Measurements from ENCODE around the gene RAB11FIP3. TPM values are rescaled to one million over a fixed set of nuclear protein-coding genes. Genes with fewer than 3 reads are reported as not detected.
A peak's percentile ranks its signal among the peaks of the same experiment; 100 is the strongest.

The RAB11FIP3 gene
- polyA plus RNA-seq, 4 donors: 72.7 to 100 (median 91.3) TPM

DNA sequence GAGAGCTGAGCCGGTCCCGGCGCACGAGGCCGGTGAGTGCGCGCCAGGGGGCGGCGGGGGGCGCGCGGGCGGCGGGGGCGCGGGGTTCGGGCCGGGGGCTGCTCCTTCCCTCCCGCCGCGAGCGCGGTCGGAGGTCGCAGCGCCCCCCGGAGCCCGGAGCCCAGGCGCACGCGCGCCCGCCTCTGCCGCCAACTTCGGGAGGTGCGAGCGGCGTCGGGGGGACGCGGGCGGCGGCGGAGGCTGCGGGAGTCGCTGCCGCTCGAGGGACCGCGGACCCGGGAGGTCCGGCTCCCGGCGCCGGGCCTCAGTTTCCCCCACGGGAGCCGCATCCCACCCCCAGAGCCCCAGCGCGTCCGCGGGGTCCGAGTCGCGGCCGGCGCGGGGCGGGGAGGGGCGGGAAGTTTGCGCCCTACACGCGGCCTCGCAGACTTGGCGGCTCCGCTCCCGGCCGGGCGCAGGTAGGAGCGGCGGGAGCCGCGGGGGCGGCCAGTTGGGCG, 134.8 kb downstream of the RAB11FIP3 start, which contains the start of gene PRR35:
TSS of gene PRR35 (plus strand) at position 191 of the 497 bp plus-strand sequence. CDS start 2,901 bp downstream, outside the sequence.
- no peak for DNase-seq (ENCODE audit: low read depth in 4 of 4, low spot score in 3 of 4)

DNA sequence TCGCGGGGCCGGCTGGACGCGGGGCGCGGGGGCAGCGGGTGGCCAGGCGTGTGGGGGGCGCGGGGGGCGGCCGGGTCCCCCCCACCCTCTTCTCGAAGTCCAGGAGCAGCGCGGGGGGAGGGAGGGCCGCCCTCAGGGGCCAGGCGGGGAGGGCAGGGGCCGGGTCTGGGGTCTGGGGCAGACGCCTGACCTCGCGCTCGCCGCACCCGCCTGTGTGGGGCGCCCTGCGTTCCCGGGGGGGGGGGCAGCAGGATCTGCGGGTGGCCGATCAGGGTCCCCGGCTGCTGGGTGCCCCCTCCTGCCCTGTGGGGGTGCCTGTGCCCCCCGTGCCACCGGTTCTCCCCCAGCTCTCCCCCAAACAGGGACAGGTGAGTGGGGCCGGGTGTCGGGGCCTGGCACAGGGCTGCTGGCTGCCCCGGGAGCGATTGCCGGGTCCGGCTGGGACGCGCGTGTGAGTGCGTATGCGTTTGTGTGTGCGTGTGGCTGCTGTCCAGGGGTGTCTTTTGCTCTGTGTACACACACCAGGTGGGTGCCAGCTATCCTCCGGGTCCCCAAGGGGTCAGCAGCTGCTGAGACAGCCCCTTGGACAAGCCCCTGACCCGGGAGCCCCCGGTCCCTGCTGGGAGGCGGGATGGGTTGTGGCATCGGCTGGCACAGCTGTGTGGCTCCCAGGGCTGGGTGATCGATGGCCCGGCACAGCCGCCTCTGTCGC, 135.4 kb downstream of the RAB11FIP3 start:
- no peak for DNase-seq (ENCODE audit: low read depth in 4 of 4, low spot score in 3 of 4)

DNA sequence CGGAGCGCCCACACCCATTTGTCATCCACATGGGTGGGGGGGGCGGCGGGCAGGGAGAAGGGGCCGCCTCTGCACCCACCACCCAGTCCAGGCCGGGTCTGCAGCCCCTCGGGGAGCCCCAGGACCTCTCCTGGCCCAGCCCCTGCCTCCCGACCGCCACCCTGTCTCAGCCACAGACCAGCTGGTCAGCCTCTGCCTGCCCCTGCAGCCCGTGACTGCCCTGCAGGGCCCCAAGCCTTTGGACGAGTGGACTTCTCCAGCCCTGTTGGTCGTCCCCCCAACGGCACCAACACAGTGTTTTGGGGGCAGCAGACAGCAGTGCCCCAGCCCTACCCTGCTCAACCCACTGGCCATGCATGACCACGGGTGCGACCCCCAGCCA, 136.0 kb downstream of the RAB11FIP3 start:
- no peak for DNase-seq (ENCODE audit: low read depth in 4 of 4, low spot score in 3 of 4)

DNA sequence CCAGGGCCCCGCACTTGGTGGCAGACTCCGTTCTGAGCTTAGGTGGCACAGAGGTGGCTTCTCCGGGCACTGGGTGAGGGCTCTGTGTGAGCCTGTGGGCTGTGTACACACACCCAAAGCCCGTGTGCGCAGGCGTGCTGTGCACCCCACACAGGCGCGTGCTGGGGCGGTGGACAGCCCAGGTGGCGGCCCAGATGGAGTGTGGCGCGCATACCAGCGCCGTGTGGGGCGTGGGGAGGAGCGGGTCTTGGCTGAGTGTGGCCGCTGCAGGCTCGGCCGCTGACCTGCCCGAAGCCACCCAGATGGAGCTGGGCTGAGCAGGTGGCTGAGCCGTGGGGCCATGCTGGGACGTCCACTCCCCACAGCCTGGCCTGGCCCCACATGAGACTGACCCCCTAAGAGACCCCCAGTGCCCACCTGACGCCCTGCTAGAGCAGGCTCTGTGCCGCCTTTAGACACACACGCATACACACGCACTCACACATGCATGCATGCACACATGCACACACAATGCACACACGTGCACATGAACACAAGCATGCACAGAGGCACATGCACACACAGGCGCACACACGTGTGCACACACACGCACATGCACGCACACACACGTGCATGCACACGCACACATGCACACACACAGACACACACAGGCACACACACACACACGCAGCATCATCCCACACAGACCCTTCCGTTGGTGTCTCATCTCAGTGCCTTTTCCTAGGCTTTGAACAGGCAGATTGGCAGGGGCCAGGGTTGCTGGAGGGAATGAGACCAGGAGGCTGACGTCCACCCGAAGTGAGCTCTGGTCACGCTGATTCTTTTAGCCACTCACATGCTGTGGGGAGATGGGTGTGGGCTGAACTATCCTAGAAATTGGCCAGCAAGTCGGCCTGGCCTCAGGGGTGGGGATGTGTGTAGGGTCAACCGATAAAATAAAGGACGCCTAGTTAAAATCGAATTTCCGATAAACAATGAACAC, 136.8 kb downstream of the RAB11FIP3 start:
- no peak for DNase-seq (ENCODE audit: low read depth in 4 of 4, low spot score in 3 of 4)

DNA sequence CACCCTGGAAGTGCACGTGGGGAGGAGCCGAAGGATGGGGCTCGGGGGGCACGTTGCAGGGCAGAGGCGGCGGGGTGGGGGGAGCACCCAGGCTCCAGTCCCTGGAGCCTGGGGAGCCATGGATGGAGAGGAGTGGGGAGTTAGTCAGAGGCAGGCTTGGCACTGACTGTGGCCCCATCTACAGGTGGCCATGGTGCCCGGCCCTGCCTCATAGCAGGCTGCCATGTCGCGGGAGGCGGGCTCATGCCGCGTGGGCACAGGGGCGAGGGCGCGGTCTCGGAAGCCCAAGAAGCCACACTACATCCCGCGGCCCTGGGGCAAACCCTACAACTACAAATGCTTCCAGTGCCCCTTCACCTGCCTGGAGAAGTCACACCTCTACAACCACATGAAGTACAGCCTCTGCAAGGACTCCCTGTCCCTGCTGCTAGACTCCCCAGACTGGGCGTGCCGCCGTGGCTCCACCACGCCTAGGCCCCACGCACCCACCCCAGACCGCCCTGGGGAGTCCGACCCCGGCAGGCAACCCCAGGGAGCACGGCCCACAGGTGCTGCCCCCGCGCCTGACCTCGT, 137.7 kb downstream of the RAB11FIP3 start:
- DNase-seq (ENCODE audit: low read depth in 4 of 4, low spot score in 3 of 4): no peak

DNA sequence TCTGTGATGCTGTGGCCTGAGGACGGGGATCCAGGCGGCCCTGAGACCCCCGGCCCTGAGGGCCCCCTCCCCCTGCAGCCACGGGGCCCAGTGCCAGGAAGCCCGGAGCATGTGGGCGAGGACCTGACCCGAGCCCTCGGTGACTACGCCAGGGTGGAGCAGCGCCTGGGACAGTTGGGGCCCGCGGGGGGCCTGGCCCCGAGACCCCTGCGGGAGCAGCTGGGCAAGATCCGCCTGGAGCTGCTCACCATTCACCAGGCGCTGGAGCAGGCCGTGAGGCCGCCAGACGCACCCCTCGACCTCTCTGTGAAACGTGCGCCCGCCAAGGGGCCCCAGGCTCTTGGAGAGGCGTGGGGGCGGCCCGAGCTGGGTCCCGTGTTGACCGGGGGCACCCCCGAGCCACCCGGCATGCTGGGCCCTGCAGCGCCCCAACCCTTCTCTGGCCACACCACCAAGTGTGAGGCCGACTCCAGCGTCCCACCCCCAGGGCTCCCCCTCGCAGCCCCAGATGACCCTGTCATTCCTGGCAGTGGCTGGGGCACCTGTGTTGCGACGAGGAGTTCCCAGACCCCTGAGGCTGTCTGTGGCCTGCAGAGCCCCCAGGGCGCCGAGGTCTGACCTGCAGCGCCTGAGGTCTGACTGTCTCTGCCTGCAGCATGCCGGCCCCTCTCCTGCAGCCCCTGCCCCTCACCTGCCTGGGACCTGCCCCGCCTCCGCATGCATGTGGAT, 139.4 kb downstream of the RAB11FIP3 start:
- no peak for DNase-seq (ENCODE audit: low read depth in 4 of 4, low spot score in 3 of 4)

DNA sequence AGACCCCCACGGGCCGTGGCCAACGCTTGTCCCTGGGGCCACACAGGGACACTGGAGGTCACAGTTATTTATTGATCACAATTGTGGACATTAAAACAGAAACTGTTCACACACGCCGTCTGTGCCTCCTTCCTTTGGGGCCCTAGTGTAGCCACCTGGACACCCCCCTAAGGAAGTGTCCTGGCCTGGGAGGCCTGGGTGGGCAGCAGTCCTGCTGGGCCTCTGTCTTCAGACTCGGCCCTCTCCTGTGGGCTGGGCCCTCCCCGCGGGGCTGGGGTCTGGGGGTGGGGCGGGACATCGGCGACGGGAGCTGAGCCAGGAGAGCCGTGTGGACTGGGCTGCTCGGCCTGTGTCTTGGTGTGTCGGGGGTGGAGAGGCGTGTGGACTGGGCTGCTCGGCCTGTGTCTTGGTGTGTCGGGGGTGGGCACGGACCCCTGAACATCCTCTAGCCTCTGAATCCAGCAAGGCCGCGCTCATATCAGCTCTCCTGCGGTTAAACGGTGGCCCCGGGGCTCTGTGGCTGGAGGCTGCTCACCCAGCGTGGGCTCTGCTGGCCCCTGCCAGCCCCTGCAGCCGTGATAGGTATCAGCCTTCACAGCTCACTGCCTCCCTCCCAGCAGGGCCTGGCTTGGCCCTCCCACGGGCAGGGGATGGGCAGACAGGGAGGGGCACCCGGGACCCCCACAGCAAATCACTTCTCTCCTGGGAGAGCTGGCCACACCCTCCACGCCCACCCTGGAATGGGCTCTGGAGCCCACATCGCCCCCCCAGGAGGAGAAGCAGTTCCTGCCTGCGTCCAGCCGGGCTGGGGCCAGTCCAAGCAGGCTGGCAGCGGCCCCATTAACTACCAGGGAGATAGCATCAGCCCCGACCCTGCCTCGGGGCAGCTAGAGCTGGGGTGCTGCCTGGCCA, 140.2 kb downstream of the RAB11FIP3 start:
- DNase-seq (ENCODE audit: low read depth in 4 of 4, low spot score in 3 of 4): peak in 3 of 4 donors; percentile 58 to 75 (median 72)

DNA sequence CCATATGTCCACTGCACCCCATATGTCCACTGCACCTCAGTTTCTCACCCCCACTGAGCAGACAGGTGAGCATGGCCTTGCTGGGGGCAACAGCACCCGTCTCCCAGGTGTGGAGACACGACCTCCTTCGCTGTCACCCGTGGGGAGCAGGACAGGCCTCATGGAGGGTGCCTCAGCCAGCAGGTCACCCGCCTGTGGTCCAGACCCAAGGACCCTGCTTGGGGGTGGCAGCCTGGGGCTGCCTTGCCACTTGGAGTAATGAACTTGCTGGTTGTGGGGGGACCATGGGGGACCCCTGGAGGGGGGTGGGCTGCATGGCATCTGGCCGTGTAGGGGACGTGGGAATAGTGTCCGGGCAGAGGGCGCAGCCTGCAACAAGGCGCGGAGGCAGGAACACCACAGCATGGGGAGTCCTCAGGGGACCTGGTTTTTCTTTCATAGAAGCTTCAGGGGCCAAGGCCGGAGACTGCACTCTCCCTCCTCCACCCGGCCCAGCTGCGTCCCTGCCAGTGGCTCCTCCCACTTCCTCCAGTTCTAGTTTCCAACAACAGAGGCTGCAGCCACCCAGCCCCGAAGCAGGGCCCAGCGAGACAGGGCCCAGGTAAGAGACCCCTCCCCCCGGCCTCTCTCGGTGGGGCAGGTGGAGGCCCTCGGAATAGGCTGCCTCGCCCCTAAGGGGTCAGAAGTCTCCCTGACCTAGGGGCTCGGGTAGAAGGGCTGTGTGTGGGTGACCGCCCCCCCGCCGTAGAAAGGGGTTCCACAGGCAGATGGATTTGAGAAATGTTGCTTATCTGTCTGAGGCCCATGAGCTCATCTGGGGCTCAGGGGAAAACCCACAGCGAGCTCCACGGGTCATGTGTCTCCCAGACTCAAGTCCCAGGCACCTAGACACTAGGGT, 141.3 kb downstream of the RAB11FIP3 start, which contains the start of gene NHLRC4:
TSS of gene NHLRC4 (plus strand) at position 531 of the 898 bp plus-strand sequence. CDS start 1,043 bp downstream, outside the sequence.
- peak in 2 of 4 donors; percentile 65 to 69 for DNase-seq (ENCODE audit: low read depth in 4 of 4, low spot score in 3 of 4)

DNA sequence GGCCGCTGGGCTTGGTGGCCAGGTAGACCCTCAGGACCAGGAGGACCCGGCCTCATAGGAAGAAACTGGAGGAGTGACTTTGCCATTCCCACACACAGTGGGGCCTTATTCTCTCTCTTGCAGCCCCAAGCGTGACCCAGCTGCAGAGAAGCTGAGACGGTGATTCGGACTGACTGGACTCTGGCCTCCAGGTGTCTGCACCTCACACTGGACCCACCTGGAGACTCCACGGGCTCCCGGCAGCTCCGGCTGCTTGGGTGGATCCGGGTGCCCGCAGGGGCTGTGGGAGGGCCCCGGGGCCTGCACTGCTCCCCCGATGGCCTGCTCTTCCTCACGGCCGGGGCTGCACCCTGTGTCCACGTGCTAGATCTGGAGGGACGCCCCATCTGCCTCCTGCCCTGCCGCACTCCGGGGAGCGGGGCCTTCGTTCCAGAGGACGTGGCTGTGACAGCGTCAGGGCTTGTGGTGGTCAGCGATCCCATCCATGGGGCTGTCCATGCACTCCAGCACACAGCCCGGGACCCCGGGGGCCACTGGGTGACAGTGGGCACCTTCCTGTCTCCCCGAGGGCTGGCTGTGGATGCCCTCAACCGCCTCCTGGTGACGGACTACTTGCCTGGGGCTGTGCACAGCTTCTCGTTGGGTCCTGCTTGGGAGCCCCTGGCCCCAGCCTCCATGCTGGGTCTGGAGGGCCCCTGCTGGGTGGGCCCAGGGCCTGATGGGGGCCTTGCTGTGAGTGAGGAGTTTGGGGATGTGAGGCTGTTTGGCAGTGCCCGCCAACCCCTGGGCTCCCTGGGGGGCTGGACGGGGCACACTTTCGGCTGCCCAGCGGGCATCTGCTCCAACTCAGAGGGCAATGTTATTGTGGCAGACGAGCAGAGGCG, 142.2 kb downstream of the RAB11FIP3 start:
- DNase-seq (ENCODE audit: low read depth in 4 of 4, low spot score in 3 of 4): no peak

DNA sequence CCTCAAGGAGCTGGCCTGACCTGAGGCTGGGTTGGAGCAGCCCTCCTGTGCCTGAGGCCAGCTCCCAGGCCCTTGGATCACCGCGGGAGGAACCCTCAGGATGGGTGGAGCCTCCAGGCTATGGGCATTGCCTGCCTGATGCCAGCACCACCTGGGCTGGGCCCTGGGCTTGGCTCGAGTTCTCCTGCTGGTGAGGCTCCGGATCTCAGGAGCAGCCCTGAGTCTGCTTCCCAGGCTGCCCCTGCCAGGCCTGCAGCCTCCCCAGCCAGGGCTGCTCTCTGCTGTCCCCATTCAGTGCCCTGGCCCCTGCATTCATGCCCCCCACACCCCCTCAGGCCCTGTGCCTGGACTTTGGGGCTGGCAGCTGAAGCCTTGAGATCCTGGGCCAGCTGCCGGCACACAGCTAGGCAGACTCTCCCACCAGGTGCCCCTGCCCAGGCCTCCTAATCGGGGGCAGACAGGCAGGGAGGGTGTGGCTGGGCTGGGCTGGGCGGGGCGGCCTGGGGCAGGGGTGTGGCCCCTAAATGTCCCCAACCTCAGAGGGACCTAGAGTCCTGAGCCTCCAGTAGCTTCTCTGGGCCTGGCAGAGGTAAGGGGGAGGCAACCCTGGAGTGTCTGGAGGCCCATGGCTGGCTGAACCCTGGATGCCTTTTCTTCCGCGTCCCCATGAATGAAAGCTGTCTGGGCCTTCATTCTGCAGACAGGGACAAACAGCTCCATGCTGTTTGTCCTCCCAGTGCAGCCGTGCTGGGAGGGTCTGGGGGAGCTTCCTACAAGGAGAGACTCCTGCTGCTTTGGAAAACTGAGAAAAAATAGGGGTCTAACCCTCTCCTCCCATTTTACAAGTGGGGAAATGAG, 143.2 kb downstream of the RAB11FIP3 start:
- DNase-seq (ENCODE audit: low read depth in 4 of 4, low spot score in 3 of 4): no peak

DNA sequence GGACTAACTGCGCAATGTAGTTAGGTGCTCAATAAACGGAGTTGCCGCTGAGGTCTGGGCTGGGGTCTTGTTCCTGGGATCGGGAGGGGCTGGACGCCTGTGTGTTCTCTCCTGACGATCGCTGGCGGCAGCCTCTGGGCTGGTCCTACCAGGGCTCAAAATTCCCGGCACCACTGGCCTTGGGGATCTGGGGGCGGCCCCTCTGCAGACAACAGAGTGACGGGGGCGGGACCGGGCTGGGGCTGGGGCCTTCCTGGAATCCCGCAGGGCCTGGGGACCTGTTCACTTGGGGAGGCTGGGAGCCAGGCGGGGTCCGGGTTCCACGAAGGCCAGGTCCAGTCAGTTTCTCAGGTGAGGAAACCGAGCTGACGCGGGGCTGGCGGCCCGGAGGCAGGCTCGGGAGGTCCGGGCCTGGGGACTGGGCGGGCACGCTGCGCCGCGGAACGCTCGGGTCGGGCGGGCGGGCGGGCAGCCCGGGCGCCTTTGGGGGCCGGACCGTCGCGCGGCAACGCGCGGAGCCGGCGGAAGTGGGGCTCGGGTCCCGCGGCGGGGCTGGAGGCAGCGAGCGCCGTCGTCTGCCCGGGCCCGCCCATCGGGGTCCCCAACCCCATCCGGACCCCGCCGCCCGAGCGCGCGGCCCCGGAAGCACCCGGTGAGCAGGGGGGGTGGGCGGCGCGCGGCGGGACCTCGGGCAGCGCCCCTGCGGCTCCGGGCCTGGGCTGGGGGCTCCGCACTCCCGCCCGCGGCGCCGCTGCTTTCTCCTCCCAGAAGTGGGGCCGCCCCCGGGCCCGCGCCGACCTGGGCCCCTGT, 144.2 kb downstream of the RAB11FIP3 start, which contains the start of gene PIGQ:
TSS of gene PIGQ (plus strand) at position 524 of the 810 bp plus-strand sequence. CDS start 4,107 bp downstream, outside the sequence.
- DNase-seq (ENCODE audit: low read depth in 4 of 4, low spot score in 3 of 4): no peak

All from right renal pelvis (tissue), 4 donors.